ENCODE measurements around the gene CD53.
A peak's percentile ranks its signal among the peaks of the same experiment; 100 is the strongest.

The CD53 gene

GRCh38 chr1:110878993-110879392 lies 6.0 kb downstream of the CD53 start:
- H4K20me1 ChIP-seq (ENCODE audit: insufficient read depth, low read length) = peaks cover 13% of the 10 kb centered on the region; the same call in 1 of the 2 replicates
- peaks cover 96% of the 10 kb centered on the region for H3K79me2 ChIP-seq (ENCODE audit: insufficient read depth, low read length)
- TF ChIP-seq EZH2 (IDR thresholded peaks at IDR 0.05; ENCODE audit: borderline replicate concordance, low read depth, low read length, severe bottlenecking) (no peak), CTCF (IDR thresholded peaks at IDR 0.05; ENCODE audit: borderline replicate concordance, extremely low read depth, low read length, poor library complexity, severe bottlenecking) (no peak)
- no peak overlapping the region for H3K27ac ChIP-seq (ENCODE audit: low read length)
- no peak overlapping the region for H3K9ac ChIP-seq (ENCODE audit: low read depth, low read length)
- ATAC-seq (ENCODE audit: insufficient read depth, low read depth) (no peak), DNase-seq (no peak)
- no peaks in the 10 kb centered on the region for H3K27me3 ChIP-seq (ENCODE audit: insufficient read depth, low read length, poor library complexity)
- no peaks in the 10 kb centered on the region for H3K9me3 ChIP-seq (ENCODE audit: insufficient read depth, low read length, severe bottlenecking)
- no peak overlapping the region for H2AFZ ChIP-seq (ENCODE audit: low read depth, low read length)
- H3K4me3 ChIP-seq (ENCODE audit: low read depth in 1 of 2, low read length in 2 of 2) = no peak overlapping the region
- peaks cover 71% of the 10 kb centered on the region for H3K4me1 ChIP-seq (ENCODE audit: insufficient read depth, low read length)
- H3K36me3 ChIP-seq (ENCODE audit: insufficient read depth, low read length) = peaks cover 6% of the 10 kb centered on the region
- H3K4me2 ChIP-seq (ENCODE audit: insufficient read depth, low read length) = peak overlapping the region; percentile 15; the same call in 1 of the 2 replicates

GRCh38 chr1:110879758-110880606 lies 7.0 kb downstream of the CD53 start:
- TF ChIP-seq EZH2 (IDR thresholded peaks at IDR 0.05; ENCODE audit: borderline replicate concordance, low read depth, low read length, severe bottlenecking) = no peak
- no peak for TF ChIP-seq CTCF (IDR thresholded peaks at IDR 0.05; ENCODE audit: borderline replicate concordance, extremely low read depth, low read length, poor library complexity, severe bottlenecking)
- DNase-seq (peak; percentile 52), ATAC-seq (ENCODE audit: insufficient read depth, low read depth) (peak; percentile 56)
- no peaks in the 10 kb centered on the region for H3K9me3 ChIP-seq (ENCODE audit: insufficient read depth, low read length, severe bottlenecking)
- no peaks in the 10 kb centered on the region for H3K27me3 ChIP-seq (ENCODE audit: insufficient read depth, low read length, poor library complexity)
- peaks cover 6% of the 10 kb centered on the region for H3K36me3 ChIP-seq (ENCODE audit: insufficient read depth, low read length)
- no peak overlapping the region for H3K4me2 ChIP-seq (ENCODE audit: insufficient read depth, low read length)
- peaks cover 61% of the 10 kb centered on the region for H3K4me1 ChIP-seq (ENCODE audit: insufficient read depth, low read length)
- peaks cover 95% of the 10 kb centered on the region for H3K79me2 ChIP-seq (ENCODE audit: insufficient read depth, low read length)
- H3K9ac ChIP-seq (ENCODE audit: low read depth, low read length) = no peak overlapping the region
- no peak overlapping the region for H3K4me3 ChIP-seq (ENCODE audit: low read depth in 1 of 2, low read length in 2 of 2)
- H2AFZ ChIP-seq (ENCODE audit: low read depth, low read length) = no peak overlapping the region
- H3K27ac ChIP-seq (ENCODE audit: low read length) = peak overlapping the region; percentile 37
- H4K20me1 ChIP-seq (ENCODE audit: insufficient read depth, low read length) = peaks cover 13% of the 10 kb centered on the region; the same call in 1 of the 2 replicates

GRCh38 chr1:110880708-110881374 lies 7.9 kb downstream of the CD53 start:
- Histone ChIP-seq H3K4me3 (ENCODE audit: low read depth in 1 of 2, low read length in 2 of 2) (no peak overlapping the region), H3K27me3 (ENCODE audit: insufficient read depth, low read length, poor library complexity) (no peaks in the 10 kb centered on the region), H3K79me2 (ENCODE audit: insufficient read depth, low read length) (peaks cover 94% of the 10 kb centered on the region), H4K20me1 (ENCODE audit: insufficient read depth, low read length) (peaks cover 13% of the 10 kb centered on the region; the same call in 1 of the 2 replicates), H3K9ac (ENCODE audit: low read depth, low read length) (no peak overlapping the region), H3K27ac (ENCODE audit: low read length) (peak overlapping the region; percentile 37; the same call in 1 of the 2 replicates), H3K9me3 (ENCODE audit: insufficient read depth, low read length, severe bottlenecking) (no peaks in the 10 kb centered on the region), H3K4me2 (ENCODE audit: insufficient read depth, low read length) (no peak overlapping the region), H3K4me1 (ENCODE audit: insufficient read depth, low read length) (peaks cover 53% of the 10 kb centered on the region), H3K36me3 (ENCODE audit: insufficient read depth, low read length) (peaks cover 6% of the 10 kb centered on the region), H2AFZ (ENCODE audit: low read depth, low read length) (no peak overlapping the region)
- ATAC-seq (ENCODE audit: insufficient read depth, low read depth) (peak; percentile 49), DNase-seq (no peak)
- TF ChIP-seq EZH2 (IDR thresholded peaks at IDR 0.05; ENCODE audit: borderline replicate concordance, low read depth, low read length, severe bottlenecking) (no peak), CTCF (IDR thresholded peaks at IDR 0.05; ENCODE audit: borderline replicate concordance, extremely low read depth, low read length, poor library complexity, severe bottlenecking) (no peak)
